ENCODE measurements around the gene SORBS1. TPM values are rescaled to one million over a fixed set of nuclear protein-coding genes. Genes with fewer than 3 reads are reported as not detected.

The SORBS1 gene
- total and polyA plus RNA-seq, 2 donors (not counting 3 experiments of a cell fraction or from before 2014, with no cell fraction given), result 2.0 to 7.9 TPM

- no peak for FAIRE-seq
- H3K9ac ChIP-seq (replicated peaks; ENCODE audit: extremely low read depth, insufficient read depth, low read length), result no peak overlapping the region
- dilution Hi-C loops (cut with MboI; ENCODE audit: extremely low pct_ligation_motif_present, low sequenced_read_pairs) (no loop called here), intact Hi-C loops (cut with micrococcal nuclease) (loop anchor here (2.0 kb wide), 1 partner anchor 15 kb away; no protein-coding TSS in a partner anchor)
- peaks cover 23% of the 10 kb centered on the region for H3K4me1 ChIP-seq (ENCODE audit: control insufficient read depth, extremely low read depth, insufficient read depth, low read length)
- H3K79me2 ChIP-seq (ENCODE audit: control insufficient read depth, insufficient read depth, low read length), result peaks cover 16% of the 10 kb centered on the region
- TF ChIP-seq FOS (IDR thresholded peaks at IDR 0.05; ENCODE audit: borderline replicate concordance, insufficient read depth, low read length), result no peak
- TF ChIP-seq POLR2A (IDR thresholded peaks at IDR 0.05; ENCODE audit: low read depth, low read length), result no peak
- no peak for TF ChIP-seq MAX (IDR thresholded peaks at IDR 0.05; ENCODE audit: insufficient read depth, insufficient read length)
- TF ChIP-seq GATA2 (IDR thresholded peaks at IDR 0.05; ENCODE audit: insufficient read depth, insufficient read length, low read depth, low read length), result no peak
- TF ChIP-seq MYC (IDR thresholded peaks at IDR 0.05; ENCODE audit: low read depth, low read length), result no peak
- TF ChIP-seq, protein P1, sequence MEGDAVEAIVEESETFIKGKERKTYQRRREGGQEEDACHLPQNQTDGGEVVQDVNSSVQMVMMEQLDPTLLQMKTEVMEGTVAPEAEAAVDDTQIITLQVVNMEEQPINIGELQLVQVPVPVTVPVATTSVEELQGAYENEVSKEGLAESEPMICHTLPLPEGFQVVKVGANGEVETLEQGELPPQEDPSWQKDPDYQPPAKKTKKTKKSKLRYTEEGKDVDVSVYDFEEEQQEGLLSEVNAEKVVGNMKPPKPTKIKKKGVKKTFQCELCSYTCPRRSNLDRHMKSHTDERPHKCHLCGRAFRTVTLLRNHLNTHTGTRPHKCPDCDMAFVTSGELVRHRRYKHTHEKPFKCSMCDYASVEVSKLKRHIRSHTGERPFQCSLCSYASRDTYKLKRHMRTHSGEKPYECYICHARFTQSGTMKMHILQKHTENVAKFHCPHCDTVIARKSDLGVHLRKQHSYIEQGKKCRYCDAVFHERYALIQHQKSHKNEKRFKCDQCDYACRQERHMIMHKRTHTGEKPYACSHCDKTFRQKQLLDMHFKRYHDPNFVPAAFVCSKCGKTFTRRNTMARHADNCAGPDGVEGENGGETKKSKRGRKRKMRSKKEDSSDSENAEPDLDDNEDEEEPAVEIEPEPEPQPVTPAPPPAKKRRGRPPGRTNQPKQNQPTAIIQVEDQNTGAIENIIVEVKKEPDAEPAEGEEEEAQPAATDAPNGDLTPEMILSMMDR (IDR thresholded peaks at IDR 0.05; ENCODE audit: extremely low read depth in 1 of 2, insufficient read depth in 1 of 2, low read depth in 1 of 2, low read length in 2 of 2), result no peak
- TF ChIP-seq POLR2AphosphoS5 (IDR thresholded peaks at IDR 0.05; ENCODE audit: insufficient read depth, low read depth, low read length), result no peak
- no peak for TF ChIP-seq EZH2 (IDR thresholded peaks at IDR 0.05; ENCODE audit: borderline replicate concordance, low read depth, low read length, severe bottlenecking)
- TF ChIP-seq JUN (IDR thresholded peaks at IDR 0.05; ENCODE audit: borderline replicate concordance, insufficient read depth, insufficient read length, low read depth), result no peak
- H3K27ac ChIP-seq (ENCODE audit: insufficient read depth, low read depth, low read length), result no peak overlapping the region
- H3K4me2 ChIP-seq (ENCODE audit: insufficient read depth, low read length), result no peak overlapping the region
- H3K36me3 ChIP-seq (ENCODE audit: control insufficient read depth in 2 of 2, extremely low read depth in 1 of 2, insufficient read depth in 2 of 2, low read length in 2 of 2), result no peaks in the 10 kb centered on the region
- DNase-seq (ENCODE audit: low read depth, low spot score), result no peak
- BruUV-seq (replicated peaks), result no TSS peak
- ChIA-PET POLR2A (no interaction called here), CTCF (interaction anchor here (1.8 to 3.1 kb wide), 3 partner anchors 50 to 69 kb away, joined by 4 to 18 read pairs (median 13); no protein-coding TSS in a partner anchor)
- no peaks in the 10 kb centered on the region for H4K20me1 ChIP-seq (replicated peaks; ENCODE audit: control insufficient read depth, extremely low read depth, insufficient read depth, low read length)
- H3K9me1 ChIP-seq (replicated peaks; ENCODE audit: control insufficient read depth, extremely low read depth, insufficient read depth, low read length), result no peaks in the 10 kb centered on the region
- no peaks in the 10 kb centered on the region for H3K27me3 ChIP-seq (ENCODE audit: control insufficient read depth in 2 of 2, insufficient read depth in 2 of 2, low read length in 2 of 2)
- H2AFZ ChIP-seq (ENCODE audit: low read depth, low read length), result no peak overlapping the region
- H3K4me3 ChIP-seq (replicated peaks in 1 of 3; ENCODE audit: insufficient read depth in 1 of 3, low read depth in 1 of 3, low read length in 3 of 3), result no peak overlapping the region
- H3K9me3 ChIP-seq (replicated peaks; ENCODE audit: control insufficient read depth, insufficient read depth, low read length), result no peaks in the 10 kb centered on the region
Observed at GRCh38 chr10:95293631-95294030, 267.5 kb downstream of the SORBS1 start.

Data from endothelial cell of umbilical vein (primary cell).